Stimulated activated effector memory CD8-positive, alpha-beta T cell treated with anti-CD3 and anti-CD28 coated beads, Interleukin-12 subunit alpha, Interleukin-12 subunit beta, amount 100 ng/mL, for 72 hours (primary cell): ENCODE results near the gene DOCK2.
A peak's percentile ranks its signal among the peaks of the same experiment; 100 is the strongest.
"Not testable (repeated sequence)": the region's sequence is repeated elsewhere in the genome, so short reads cannot be mapped to it uniquely, and the experiment has no call there.

ENCODE experiments used
- ATAC-seq: fragments of 150-1000 bp; cut with Tn5 transposase; 2 replicates; pipeline ENCODE4 v1.10.0; 2021
- DNase-seq, 2 donors: peaks; one replicate each; pipeline ENCODE4 v3.0.0; 2021 to 2022; ENCODE audit warnings: low spot score in 2 of 2
- H3K27ac Mint-ChIP-seq: one replicate; pipeline ENCODE4 v1.8.0; 2022; ENCODE audit warnings: mild to moderate bottlenecking, mixed read lengths
- H3K36me3 Mint-ChIP-seq: one replicate; pipeline ENCODE4 v1.8.0; 2022; ENCODE audit warnings: mild to moderate bottlenecking, mixed read lengths
- H3K4me1 Mint-ChIP-seq: one replicate; pipeline ENCODE4 v1.8.0; 2022; ENCODE audit warnings: mixed read lengths
- H3K4me3 Mint-ChIP-seq: one replicate; pipeline ENCODE4 v1.8.0; 2022; ENCODE audit warnings: mild to moderate bottlenecking, mixed read lengths
- H3K9me3 Mint-ChIP-seq: one replicate; pipeline ENCODE4 v1.8.0; 2022; ENCODE audit warnings: mixed read lengths

The DOCK2 gene

DNA sequence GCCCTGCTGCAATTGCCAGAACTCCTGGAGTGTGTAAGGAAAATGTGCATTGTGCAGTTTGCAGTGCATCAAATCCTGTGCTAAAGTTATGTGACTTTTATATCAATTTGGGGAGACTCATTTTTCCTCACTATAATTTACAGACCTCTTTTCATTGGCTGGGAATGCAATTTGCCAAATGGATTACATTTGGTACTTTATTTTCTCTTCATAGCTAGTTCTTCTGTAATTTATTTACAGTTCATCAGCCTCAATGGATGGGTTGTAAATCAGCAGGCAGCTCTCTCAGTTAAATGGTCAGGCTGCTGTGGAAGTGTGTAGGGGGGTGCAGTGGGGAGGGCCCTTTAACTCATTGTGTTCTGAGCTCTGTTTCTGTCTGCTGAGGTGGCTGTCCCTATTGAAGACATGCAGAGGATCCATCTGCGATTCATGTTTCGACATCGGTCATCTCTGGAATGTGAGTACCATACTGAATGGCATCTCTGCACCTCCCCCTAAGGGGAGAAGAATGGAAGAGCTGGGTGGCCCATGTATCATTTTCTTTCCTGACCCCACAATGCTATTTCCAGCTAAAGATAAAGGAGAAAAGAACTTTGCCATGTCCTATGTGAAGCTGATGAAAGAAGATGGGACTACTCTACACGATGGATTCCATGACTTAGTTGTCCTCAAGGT is 74.6 kb downstream of the DOCK2 start:
- H3K4me3 Mint-ChIP-seq, result no peak overlapping the region
- no peaks in the 10 kb centered on the region for H3K9me3 Mint-ChIP-seq
- peaks cover 99% of the 10 kb centered on the region for H3K36me3 Mint-ChIP-seq
- ATAC-seq, result no peak
- no peak for DNase-seq
- peak overlapping the region; percentile 18 for H3K27ac Mint-ChIP-seq
- peaks cover 15% of the 10 kb centered on the region for H3K4me1 Mint-ChIP-seq

- Mint-ChIP-seq H3K36me3 (peaks cover 99% of the 10 kb centered on the region), H3K4me3 (no peak overlapping the region), H3K4me1 (peaks cover 10% of the 10 kb centered on the region), H3K27ac (peak overlapping the region; percentile 18), H3K9me3 (no peaks in the 10 kb centered on the region)
- ATAC-seq, result no peak
- DNase-seq, result no peak
Observed at GRCh38 chr5:169712428-169712827, 75.4 kb downstream of the DOCK2 start.

DNA sequence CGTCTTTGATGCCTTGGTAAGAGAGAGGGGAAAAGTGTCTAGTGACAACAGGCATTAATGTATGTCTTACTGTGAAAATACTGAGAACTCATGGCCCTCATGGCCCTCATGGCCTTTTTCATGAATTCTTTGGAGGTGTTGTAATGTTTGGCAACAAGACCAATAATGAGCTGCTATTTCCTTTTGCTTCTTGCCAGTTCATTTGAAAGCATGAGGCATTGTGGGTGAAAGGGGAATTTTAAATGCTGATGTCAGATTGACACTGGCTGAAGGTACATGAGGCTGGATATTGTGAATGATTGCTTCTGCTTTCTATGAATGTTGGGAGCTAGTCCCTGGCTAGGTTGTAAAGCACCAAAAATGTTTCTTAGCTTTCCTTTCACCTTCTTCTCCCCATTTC is 79.2 kb downstream of the DOCK2 start:
- no peak for DNase-seq
- peak; percentile 49 for ATAC-seq
- H3K36me3 Mint-ChIP-seq, result peaks cover 99% of the 10 kb centered on the region
- peak overlapping the region; percentile 19 for H3K27ac Mint-ChIP-seq
- H3K4me3 Mint-ChIP-seq, result no peak overlapping the region
- peaks cover 23% of the 10 kb centered on the region for H3K4me1 Mint-ChIP-seq
- no peaks in the 10 kb centered on the region for H3K9me3 Mint-ChIP-seq

GRCh38 chr5:169717288-169717687 is 80.2 kb downstream of the DOCK2 start:
- H3K27ac Mint-ChIP-seq, result peak overlapping the region; percentile 19
- H3K36me3 Mint-ChIP-seq, result peaks cover 97% of the 10 kb centered on the region
- no peak overlapping the region for H3K4me3 Mint-ChIP-seq
- ATAC-seq (no peak), DNase-seq (no peak)
- H3K4me1 Mint-ChIP-seq, result peaks cover 24% of the 10 kb centered on the region
- H3K9me3 Mint-ChIP-seq, result no peaks in the 10 kb centered on the region

DNA sequence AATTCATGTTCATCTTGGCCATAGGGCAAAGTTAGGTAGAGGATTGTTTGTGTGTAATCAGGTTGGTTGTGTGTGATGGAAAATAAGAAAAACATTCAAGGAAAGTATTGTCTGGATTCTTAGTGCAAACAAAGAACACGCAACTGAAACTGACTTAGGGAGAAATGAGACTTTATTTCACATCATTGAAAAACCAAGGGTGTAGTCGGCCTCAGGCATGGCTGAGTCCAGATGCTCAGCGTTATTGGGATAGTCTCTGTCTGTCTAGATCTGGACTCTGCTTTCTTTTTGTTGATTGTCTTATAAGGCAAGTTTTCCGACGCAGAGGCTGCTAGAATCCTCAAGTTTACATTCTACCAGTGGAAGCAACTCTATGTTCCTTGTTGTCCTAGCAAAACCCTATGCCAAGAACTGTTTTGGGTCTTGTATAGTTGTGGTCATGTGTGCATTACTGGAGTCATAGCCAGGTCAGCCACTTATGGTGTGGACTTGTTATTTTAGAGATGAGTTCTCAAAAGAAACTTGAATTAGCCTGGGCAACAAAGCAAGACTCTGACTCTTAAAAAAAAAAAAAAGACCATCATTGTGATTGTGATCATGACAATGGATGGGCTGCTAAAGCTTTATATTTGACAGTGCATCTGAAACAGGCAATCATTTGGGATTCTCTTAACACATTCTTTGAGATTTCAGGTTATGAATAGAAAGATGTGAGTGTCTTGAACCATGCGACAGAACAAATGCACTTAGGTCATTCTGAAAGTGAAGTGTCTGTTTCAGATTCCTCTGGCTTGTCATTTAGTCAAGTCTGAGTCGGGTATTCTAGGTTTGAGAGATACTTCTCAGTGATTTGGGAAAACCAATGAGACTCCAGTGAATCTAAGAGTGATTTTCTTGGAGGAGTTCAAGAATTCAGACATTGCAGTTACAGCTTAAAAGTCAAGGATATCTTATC is 82.6 kb downstream of the DOCK2 start:
- ATAC-seq, result peak; percentile 84
- Mint-ChIP-seq H3K9me3 (no peaks in the 10 kb centered on the region), H3K4me3 (no peak overlapping the region), H3K4me1 (peaks cover 30% of the 10 kb centered on the region), H3K36me3 (peaks cover 95% of the 10 kb centered on the region), H3K27ac (peak overlapping the region; percentile 87)
- no peak for DNase-seq

DNA sequence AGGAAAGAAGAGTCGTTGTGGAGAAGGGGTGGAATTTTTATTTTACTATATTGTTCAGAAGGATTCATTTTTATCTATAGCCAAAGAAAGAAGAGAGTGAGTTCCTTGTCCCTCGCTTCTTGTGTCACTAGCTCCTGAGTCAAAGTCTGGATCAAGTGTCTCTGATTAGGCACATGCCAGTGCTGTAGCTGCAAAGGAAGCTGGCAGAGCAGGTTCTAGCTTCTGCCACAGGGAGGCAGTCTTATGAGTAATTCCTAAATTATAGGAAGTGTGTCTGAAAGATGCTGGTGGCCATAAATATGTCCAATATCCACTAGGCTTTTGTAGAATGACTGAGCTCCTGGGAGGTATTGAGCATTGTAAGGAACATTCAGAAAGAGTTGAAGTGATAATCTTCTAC is 84.7 kb downstream of the DOCK2 start:
- H3K36me3 Mint-ChIP-seq, result peaks cover 96% of the 10 kb centered on the region
- ATAC-seq (no peak), DNase-seq (no peak)
- H3K27ac Mint-ChIP-seq, result peak overlapping the region; percentile 87
- H3K4me1 Mint-ChIP-seq, result peaks cover 25% of the 10 kb centered on the region
- no peaks in the 10 kb centered on the region for H3K9me3 Mint-ChIP-seq
- no peak overlapping the region for H3K4me3 Mint-ChIP-seq

GRCh38 chr5:169723103-169723831 is 86.2 kb downstream of the DOCK2 start:
- ATAC-seq (no peak), DNase-seq (no peak)
- peaks cover 96% of the 10 kb centered on the region for H3K36me3 Mint-ChIP-seq
- peak overlapping the region; percentile 4 for H3K27ac Mint-ChIP-seq
- H3K4me1 Mint-ChIP-seq, result peaks cover 32% of the 10 kb centered on the region
- H3K4me3 Mint-ChIP-seq, result no peak overlapping the region
- H3K9me3 Mint-ChIP-seq, result no peaks in the 10 kb centered on the region

GRCh38 chr5:169724303-169725087 is 87.4 kb downstream of the DOCK2 start:
- ATAC-seq (no peak), DNase-seq (no peak)
- Mint-ChIP-seq H3K36me3 (peaks cover 93% of the 10 kb centered on the region), H3K4me3 (no peak overlapping the region), H3K27ac (no peak overlapping the region), H3K9me3 (no peaks in the 10 kb centered on the region), H3K4me1 (peaks cover 26% of the 10 kb centered on the region)

DNA sequence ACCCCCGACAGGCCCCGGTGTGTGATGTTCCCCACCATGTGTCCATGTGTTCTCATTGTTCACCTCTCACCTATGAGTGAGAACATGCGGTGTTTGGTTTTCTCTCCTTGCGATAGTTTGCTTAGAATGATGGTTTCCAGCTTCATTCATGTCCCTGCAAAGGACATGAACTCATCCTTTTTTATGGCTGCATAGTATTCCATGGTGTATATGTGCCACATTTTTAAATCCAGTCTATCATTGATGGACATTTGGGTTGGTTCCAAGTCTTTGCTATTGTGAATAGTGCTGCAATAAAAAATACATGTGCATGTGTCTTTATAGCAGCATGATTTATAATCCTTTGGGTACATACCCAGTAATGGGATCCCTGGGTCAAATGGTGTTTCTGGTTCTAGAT is 88.6 kb downstream of the DOCK2 start:
- DNase-seq, H3K9me3 Mint-ChIP-seq, ATAC-seq, H3K27ac Mint-ChIP-seq, H3K4me3 Mint-ChIP-seq: not testable (repeated sequence)
- peaks cover 92% of the 10 kb centered on the region for H3K36me3 Mint-ChIP-seq
- peaks cover 29% of the 10 kb centered on the region for H3K4me1 Mint-ChIP-seq

GRCh38 chr5:169728418-169728817 is 91.3 kb downstream of the DOCK2 start:
- Mint-ChIP-seq H3K27ac (peak overlapping the region; percentile 26), H3K4me3 (no peak overlapping the region), H3K36me3 (peaks cover 92% of the 10 kb centered on the region), H3K4me1 (peaks cover 29% of the 10 kb centered on the region), H3K9me3 (no peaks in the 10 kb centered on the region)
- ATAC-seq, result no peak
- no peak for DNase-seq

DNA sequence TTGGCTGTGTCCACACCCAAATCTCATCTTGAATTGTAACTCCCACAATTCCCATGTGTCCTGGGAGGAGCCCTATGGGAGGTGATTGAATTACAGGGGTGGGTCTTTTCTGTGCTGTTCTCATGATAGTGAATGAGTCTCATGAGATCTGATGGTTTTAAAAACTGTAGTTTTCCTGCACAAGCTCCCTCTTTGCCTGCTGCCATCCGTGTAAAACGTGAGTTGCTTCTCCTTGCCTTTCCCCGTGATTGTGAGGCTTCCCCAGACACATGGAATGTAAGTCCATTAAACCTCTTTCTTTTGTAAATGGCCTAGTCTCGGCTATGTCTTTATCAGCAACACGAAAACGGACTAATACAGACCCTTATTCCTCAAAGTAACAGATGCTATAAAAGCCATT is 94.1 kb downstream of the DOCK2 start:
- Mint-ChIP-seq H3K4me1 (peaks cover 38% of the 10 kb centered on the region), H3K9me3 (no peaks in the 10 kb centered on the region), H3K27ac (no peak overlapping the region), H3K36me3 (peaks cover 94% of the 10 kb centered on the region), H3K4me3 (no peak overlapping the region)
- no peak for ATAC-seq
- DNase-seq, result no peak

GRCh38 chr5:169732841-169733240 is 95.8 kb downstream of the DOCK2 start:
- Mint-ChIP-seq H3K4me1 (peaks cover 49% of the 10 kb centered on the region), H3K36me3 (peaks cover 94% of the 10 kb centered on the region), H3K27ac (no peak overlapping the region), H3K4me3 (no peak overlapping the region), H3K9me3 (no peaks in the 10 kb centered on the region)
- DNase-seq (no peak), ATAC-seq (no peak)

DNA sequence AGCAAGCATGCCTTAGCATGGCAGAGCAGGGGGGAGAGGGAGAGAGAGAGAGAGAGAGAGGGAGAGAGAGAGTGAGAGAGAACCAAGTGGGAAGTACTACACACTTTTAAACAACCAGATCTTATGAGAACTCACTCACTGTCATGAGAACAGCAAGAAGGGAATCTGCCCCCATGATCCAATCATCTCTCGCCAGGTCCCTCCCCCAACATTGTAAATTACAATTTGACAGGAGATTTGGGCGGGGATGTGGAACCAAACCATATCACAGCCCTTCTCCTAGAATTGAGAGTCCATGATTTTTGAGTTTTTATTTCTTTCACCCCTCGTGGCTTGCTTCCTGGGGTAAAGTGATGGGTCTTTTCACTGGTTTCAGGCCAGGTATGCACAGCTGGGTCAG is 98.8 kb downstream of the DOCK2 start:
- H3K4me1 Mint-ChIP-seq, result peaks cover 35% of the 10 kb centered on the region
- H3K36me3 Mint-ChIP-seq, result peaks cover 89% of the 10 kb centered on the region
- H3K9me3 Mint-ChIP-seq, result no peaks in the 10 kb centered on the region
- no peak overlapping the region for H3K4me3 Mint-ChIP-seq
- H3K27ac Mint-ChIP-seq, result peak overlapping the region; percentile 30
- ATAC-seq (no peak), DNase-seq (no peak)

GRCh38 chr5:169736653-169737052 is 99.6 kb downstream of the DOCK2 start:
- DNase-seq (no peak), ATAC-seq (no peak)
- Mint-ChIP-seq H3K4me3 (no peak overlapping the region), H3K36me3 (peaks cover 90% of the 10 kb centered on the region), H3K4me1 (peaks cover 35% of the 10 kb centered on the region), H3K9me3 (no peaks in the 10 kb centered on the region), H3K27ac (peak overlapping the region; percentile 30)

GRCh38 chr5:169740435-169740834 is 103.4 kb downstream of the DOCK2 start:
- Mint-ChIP-seq H3K27ac (peak overlapping the region; percentile 43), H3K9me3 (no peaks in the 10 kb centered on the region), H3K36me3 (peaks cover 92% of the 10 kb centered on the region), H3K4me3 (no peak overlapping the region), H3K4me1 (peaks cover 28% of the 10 kb centered on the region)
- DNase-seq, result no peak
- no peak for ATAC-seq
